HG03521 (cell line): ENCODE data around the gene PXK.
A peak's percentile ranks its signal among the peaks of the same experiment; 100 is the strongest.
"Not testable (repeated sequence)": the region's sequence is repeated elsewhere in the genome, so short reads cannot be mapped to it uniquely, and the experiment has no call there.

ENCODE experiments used
- ATAC-seq: cut with Tn5 transposase; IDR thresholded peaks from one replicate; pipeline ENCODE4 v1.9.1; 2021; ENCODE audit warnings: mild to moderate bottlenecking, moderate library complexity; ENCODE audit not compliant: unreplicated experiment

Gene PXK

DNA sequence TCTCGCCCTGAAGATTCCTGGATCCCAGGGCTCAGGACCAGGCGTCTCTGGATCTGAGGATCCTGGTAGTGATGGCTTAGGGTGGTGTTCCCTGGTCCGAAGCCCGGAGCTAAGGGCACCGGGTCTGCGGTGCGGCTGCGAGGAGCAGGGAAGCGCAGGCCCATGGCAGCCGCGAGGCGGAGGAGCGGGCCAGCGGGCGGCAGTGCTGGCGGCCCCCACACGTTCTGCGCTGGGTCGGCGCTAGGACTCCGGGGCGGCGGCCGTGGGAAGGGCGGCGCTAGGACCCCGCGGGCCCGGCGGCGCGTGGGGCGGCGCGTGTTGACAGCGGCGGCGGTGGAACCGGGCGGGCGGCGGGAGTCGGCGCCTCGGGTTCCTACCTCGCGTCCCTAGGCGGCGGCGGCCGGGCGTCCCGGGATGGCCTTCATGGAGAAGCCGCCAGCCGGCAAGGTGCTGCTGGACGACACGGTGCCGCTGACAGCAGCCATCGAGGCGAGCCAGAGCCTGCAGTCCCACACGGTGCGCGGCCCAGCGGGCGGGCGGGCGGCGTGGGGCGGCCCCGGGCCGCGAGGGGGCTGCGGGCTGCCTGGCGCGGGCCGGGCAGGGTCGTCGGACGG, at the start of gene PXK:
PXK (plus strand) TSS at position 318 of the 614 bp plus-strand sequence; CDS start at position 415, 97 bp downstream.
- peak; percentile 92 for ATAC-seq

DNA sequence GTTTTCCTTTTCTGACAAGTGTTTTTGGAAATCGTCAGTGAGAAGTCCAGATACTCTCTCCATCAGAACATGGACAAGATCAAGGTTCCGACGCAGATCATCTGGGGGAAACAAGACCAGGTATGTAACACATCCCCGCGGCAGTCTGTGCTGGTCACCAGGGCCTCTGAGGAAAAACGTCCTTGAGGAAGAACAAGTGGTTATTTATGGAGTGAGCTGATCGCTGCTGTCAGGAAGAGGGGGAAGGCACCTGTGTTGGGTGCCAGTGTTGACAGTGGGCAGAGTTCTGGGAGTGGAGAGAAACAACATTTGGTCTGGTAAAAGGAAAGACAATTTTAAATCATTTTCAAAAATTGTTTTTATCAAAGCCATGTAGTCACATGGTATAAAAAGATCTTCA, 47.4 kb upstream of the PXK start:
- ATAC-seq, result no peak

DNA sequence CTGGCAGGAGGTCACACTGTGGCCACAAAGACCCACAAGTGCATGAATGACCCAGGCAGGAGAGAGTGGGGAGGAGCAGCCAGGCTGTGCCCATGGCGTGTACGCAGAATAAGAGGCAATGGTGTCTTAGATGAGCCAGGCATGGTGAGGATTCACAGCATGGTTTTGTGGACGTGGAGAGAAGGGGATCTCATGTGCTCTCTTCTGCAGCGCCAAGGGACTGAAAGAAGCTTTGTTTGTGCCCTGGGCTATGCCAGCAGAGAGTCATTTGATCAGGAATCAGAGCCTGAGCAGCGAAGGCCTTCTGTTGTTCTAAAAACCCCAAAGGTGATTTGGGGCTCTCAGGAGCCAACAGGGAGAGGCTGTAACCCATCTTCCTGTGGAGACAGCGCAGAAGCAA, 45.3 kb upstream of the PXK start:
- no peak for ATAC-seq

DNA sequence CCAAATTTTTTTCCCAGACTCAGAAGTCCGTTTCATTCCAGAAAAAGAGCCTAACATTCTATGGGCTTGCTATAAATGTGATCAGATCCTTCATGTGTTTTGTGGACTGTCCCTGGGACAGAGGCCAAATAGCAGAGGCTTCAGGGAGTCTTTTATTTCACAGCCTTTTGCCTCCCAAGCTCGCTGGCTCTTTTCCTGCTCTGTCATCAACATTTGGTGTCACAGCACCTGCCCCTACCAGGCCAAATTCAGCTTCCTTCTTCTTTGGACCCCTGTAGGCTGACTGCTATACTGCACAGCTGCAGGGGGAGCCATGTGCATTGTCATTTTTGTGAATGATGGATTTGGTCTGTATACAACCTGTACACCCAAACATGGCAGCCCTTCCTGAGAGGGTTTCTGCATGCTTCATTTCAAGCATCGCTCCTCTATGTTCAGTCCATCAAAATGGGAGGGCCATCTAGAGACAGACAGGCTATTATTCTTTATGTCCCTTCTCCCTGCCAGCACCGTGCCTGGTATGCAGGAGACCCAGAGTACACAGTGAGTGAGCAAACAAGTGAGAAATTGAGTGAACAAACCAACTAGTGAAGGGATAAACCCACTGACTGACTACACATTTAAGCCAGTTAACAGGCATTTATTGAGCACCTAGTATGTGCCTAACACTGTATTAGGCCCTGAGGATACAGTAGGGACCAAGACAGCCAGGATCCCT, 44.5 kb upstream of the PXK start:
- no peak for ATAC-seq

DNA sequence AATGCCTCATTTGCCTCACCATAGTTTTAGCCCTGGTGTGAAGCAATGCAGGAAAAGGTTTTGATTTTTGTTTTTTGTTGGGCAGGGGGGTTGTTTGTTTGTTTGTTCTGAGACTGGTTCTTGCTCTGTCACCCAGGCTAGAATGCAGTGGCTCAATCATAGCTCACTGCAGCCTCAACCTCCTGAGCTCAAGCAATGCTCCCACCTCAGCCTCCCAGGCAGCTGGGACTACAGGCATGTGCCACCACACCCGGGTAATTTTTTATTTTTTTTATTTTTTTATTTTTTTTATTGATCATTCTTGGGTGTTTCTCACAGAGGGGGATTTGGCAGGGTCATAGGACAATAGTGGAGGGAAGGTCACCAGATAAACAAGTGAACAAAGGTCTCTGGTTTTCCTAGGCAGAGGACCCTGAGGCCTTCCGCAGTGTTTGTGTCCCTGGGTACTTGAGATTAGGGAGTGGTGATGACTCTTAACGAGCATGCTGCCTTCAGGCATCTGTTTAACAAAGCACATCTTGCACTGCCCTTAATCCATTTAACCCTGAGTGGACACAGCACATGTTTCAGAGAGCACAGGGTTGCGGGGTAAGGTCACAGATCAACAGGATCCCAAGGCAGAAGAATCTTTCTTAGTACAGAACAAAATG, 43.6 kb upstream of the PXK start:
- ATAC-seq, result not testable (repeated sequence)

DNA sequence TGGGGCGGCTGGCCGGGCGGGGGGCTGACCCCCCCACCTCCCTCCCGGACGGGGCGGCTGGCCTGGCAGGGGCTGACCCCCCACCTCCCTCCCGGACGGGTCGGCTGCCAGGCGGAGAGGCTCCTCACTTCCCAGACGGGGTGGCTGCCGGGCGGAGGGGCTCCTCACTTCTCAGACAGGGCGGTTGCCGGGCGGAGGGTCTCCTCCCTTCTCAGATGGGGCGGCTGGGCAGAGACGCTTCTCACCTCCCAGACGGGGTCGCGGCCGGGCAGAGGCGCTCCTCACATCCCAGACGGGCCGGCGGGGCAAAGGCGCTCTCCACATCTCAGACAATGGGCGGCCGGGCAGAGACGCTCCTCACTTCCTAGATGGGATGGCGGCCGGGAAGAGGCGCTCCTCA, 42.2 kb upstream of the PXK start:
- not testable (repeated sequence) for ATAC-seq

DNA sequence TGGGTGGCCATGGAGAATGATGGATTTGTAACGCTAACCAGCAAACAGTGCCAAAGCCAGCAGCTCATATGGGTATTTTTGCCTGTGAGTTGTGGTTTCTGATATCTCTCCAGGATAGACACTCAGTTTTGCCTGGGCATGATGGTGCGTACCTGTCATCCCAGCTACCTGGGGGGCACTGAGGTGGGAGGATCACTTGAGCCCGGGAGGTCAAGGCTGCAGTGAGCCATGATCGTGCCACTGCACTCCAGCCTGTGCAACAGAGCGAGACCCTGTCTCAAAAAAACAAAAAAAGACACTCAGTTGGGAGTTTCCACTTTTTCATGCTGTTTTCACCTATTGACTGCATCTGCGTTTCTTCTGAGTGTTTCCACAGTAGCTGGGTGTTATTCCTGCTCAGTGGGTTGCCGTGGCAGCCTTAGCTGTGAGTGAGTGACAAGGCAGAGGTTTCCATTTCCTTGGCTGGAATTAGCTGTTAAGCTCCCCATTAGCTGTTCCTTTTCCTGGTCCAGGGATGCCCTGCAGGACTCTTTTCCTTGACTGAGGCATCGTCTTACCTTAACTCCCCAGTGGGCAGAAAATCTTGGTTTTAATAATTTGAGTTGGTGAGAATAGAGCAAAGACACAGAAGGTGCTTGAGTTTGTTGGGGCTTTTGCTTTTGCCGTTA, 40.9 kb upstream of the PXK start:
- ATAC-seq, result no peak

DNA sequence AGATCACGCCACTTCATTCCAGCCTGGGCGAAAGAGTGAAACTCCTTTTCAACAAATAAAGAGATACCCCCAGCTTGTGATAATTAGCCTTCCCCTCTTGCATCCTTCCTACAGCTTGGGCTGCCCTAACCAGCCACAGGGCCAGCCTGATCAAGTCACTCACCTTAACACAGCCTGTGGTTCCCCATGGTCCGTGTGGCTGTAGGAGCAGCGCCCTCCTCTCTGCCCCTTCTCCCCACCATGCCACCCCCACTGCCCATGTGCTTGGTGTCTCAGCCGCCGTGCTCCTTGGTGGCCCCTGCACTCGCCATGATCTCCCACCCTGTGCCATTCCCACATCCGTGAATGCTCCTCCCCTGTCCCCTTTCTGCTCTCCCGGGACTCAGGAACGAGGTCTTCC, 39.8 kb upstream of the PXK start:
- ATAC-seq, result no peak

DNA sequence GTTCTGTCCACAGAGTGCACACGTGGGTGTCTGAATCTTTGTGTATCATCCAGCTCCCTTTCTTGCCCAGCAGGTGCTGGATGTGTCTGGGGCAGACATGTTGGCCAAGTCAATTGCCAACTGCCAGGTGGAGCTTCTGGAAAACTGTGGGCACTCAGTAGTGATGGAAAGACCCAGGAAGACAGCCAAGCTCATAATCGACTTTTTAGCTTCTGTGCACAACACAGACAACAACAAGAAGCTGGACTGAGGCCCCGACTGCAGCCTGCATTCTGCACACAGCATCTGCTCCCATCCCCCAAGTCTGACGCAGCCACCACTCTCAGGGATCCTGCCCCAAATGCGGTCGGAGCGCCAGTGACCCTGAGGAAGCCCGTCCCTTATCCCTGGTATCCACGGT, 39.2 kb upstream of the PXK start:
- ATAC-seq, result no peak

DNA sequence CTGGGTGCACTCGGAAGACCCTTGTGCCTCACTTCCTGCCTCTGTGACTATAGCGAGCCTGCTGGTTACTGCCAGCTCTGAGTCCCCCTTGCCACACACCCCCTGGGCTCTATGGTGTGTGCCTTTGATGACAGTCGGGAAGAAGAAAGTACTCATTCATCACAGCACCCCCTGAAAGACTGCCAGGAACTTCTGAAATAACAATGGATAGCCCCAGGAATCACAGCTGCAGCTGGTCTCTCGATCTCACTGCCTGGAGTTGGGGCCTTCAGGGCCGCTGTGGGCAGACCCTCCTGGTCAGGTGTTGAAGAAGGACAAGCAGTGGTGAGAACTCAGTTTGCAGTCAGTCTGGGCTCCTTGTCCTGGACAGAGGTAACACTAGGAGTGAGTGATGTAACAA, 36.4 kb upstream of the PXK start:
- ATAC-seq, result no peak

DNA sequence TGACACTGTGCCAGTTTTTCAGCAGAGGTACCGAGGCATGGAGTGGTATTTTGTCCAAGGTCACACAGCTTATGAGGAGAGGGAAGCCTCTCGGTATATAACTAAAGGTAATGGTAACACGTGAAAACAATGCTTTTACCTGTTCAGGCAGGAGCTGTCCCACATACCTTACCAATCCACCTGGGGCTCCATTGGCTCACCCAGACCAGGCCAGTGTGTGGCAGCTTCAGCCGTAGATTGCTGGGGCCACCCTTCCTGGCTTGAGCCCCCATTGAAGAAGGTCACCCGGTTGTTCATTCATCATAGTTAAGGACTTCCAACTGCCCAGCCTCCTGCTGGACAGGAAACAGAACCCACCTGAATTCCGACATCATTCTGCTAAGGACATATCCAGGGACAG, 35.8 kb upstream of the PXK start:
- no peak for ATAC-seq

DNA sequence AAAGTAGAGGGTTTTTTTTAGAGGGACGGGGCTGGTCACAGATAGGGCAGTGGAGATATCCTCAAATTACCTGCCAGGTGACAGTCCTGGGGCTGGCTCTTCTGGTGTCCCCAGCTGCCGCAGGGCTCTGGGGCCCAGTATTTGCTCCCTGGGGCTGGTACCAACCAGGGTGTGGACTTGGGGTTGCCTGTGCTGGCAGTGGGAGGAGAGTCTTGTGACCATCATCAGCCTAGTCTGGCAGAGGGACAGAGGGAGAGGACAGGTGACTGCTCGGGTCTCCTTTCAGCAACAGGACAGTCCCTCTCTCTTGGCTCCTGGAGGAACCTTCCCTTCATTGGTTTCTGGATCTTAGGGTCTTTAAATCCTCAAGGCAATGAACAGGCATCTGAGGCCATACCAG, 34.5 kb upstream of the PXK start:
- no peak for ATAC-seq

DNA sequence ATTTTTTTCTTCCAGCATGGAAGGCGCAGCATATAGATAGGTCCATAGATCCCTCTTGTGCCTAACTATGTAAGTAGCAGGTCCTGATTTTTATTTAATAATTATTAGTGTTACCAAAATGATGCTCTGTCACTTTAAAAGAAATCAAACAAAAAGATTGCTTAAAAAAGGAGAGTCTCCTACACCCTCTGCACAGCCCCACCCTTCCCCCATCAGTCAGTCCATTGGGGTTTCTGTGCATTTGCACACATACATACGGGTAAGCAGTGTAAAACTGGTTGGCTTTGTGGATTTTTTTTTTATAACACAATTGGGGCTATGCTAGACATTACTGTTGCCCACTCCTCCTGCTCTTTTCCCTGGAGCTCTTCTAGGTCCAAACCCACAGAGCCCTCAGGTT, 33.6 kb upstream of the PXK start:
- no peak for ATAC-seq

DNA sequence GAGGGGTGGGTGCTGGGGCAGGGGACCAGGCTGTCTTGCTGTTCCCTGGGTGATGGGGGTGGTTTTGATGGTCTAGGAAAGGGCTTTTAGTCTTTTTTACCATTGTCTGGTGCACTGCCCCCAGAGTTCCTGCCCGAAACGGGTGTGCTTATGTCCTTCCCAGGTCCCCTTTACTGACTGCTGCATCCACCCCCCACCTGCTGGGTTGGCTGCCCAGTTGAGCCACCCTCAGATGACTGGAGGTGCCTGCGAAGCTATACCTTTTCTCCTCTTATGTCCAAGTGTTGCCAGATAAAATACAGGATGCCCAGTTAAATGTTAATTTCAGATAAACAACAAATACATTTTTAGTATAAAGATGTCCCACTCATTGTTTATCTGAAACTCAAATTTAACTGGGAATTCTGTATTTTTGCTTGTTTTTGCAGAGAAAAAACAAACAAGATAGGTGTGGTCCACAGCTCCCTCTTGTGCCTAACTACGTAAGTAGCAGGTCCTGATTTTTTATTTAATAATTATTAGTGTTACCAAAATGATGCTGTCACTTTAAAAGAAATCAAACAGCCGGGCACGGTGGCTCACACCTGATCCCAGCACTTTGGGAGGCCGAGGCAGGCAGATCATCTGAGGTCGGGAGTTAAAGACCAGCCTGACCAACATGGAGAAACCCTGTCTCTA, 32.7 kb upstream of the PXK start:
- ATAC-seq, result no peak

DNA sequence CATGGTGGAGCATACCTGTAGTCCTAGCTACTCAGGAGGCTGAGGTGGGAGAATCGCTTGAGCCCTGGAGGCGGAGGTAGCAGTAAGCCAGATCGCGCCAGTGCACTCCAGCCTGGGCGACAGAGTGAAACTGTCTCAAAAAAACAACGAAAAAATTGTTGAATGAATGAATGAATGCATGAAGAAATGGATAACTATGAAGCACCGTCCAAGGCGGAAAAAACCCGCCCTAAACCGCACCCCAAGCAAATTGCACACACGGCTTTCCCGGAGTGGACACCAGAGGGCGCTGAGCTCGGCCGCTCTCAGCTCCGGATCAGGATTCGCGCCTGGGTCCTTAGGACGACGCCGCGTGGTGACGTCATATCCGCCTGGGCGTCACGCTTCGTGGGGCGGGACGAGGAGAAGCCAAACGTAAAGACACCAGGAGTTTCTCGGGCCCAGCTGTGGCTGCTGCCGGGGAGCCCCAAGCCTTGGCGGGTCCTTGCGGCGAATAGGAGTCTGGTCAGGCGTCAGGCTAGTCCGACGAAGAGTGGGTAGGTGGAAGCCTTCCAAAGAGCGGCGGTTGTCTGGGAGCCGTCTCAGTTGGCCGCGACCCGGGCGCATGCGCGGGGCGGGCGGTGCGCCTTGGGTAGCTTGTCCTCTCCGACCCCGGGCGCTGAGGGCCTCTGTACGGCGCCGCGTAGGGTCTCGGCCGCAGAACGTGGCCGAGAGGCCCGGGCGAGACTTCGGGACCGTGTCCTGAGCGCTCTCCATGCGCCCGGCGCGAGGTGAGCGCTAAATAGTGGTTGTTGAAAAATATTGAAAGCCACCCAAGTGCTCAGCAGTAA, 26.6 kb upstream of the PXK start, which contains the start of the genes HTD2 and RPP14:
HTD2 (plus strand) TSS at position 639 of the 830 bp plus-strand sequence. CDS start 11,094 bp downstream, outside the sequence.
RPP14 (plus strand) TSS at position 364 of the 830 bp plus-strand sequence. CDS start 4,085 bp downstream, outside the sequence.
- ATAC-seq, result peak; percentile 84

DNA sequence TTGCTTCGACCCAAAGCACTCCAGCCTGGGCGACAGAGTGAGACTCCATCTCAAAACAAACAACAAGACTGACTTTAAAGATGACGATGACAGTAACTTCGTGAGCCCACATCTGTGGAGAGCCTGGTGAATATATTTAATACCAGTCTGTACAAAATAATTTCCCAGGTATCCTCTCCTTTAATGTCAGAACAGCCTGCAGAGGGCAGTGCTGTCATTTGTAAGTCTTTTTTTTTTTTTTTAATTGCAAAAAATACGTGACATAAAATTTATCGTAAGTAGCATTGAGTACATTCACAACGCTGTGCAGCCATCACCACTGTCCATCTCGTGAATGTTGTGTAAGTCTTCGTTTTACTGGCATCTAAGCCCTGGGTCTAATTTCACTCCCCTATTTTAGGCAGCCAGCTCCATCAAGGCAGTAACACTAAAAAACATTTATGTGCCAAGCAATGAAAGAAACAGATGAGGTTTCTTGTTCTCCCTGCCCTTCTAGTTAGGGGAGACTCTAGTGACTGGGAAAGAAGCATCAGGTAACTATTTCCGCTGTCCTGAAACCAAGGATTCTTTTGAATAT, 25.0 kb upstream of the PXK start:
- no peak for ATAC-seq

DNA sequence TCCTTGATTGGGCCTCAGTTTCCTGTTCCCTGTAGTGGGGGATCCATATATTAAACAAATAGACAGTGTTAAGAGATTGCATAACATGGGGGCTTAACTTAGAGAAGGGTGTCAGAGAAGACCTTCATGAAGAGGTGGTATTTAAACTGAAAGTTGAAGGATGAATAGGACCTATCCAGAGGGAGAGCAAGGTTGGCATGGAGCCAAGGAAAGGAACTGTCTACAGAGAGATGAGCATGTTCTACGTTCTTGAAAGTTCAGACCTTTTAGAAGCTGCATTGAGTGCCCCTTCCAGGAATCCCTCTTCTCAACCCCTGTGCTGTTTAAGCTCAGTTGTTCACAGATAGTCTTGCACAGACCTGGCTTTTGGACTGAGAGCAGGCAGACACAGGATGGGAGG, 24.0 kb upstream of the PXK start:
- no peak for ATAC-seq

DNA sequence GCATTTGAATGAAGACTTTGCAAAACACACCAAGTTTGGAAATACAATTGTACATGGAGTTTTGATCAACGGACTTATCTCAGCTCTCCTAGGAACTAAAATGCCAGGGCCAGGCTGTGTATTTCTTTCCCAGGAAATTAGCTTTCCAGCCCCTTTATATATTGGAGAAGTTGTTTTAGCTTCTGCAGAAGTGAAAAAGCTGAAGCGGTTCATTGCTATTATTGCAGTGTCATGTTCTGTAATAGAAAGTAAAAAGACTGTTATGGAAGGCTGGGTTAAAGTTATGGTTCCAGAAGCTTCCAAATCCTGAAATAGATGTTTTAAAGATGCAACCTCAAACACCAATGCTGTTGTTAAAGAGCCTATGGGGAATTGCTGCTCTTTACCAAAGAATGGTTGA, 14.9 kb upstream of the PXK start:
- ATAC-seq, result no peak

DNA sequence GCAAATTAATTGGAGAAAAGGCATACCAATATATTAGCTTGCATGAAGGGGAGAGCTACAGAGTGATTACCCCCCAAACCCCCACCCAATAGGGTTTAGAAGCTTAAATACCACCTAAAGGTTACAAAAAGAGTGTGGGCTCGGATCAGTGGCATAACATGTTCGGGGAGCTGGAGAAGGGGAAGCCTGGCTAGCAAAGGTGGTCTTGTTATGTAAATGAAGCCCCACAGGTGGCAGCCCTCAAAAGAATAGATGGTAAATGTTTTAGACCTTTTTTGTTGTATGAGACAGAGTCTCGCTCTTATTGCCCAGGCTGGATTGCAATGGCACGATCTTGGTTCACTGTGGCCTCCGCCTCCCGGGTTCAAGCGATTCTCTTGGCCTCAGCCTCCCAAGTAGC, 10.9 kb upstream of the PXK start:
- ATAC-seq, result no peak

DNA sequence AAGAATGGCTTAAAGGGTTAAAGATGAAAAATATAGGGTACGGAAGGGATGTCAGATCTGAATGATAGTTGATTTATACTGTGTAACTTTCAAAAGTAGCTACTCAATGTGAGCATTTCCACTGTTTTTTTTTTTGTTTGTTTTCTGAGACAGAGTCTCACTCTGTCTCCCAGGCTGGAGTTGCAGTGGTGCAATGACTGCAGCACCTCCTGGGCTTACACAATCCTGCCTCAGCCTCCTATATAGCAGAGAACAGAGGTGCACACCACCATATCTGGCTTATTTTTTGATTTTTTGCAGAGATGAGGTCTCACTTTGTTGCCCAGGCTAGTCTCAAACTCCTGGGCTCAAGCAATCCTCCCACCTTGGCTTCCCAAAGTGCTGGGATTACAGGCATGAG, 9.9 kb upstream of the PXK start:
- no peak for ATAC-seq
